Measurements from ENCODE around the gene SYNPO. TPM values are rescaled to one million over a fixed set of nuclear protein-coding genes. Genes with fewer than 3 reads are reported as not detected.

Gene SYNPO
- total RNA-seq, 1 donor from 2014 or later: 179 TPM

DNA sequence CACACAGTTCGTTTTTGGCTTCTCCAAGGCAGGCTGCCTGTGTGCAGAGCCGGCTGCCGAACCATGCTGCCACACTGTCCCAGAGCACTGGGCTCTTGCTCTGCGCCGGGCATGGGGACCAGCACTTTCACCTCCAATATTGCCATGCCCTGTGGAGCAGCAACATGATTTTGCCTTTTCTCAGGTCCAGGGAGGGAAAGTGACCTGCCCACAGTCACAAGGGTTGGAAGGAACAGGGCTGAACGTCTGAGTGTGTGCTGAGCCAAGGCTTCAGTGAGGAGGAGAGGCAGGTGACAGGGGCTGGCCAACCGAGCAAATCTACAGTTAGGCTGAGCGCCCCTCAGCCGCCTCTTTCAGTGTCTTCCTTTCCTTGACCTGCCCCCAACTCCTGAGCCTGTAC, 34.0 kb upstream of the SYNPO start:
- ATAC-seq (no peak), DNase-seq (ENCODE audit: low spot score) (no peak)
- intact Hi-C loops (cut with DNase I): no loop called here

DNA sequence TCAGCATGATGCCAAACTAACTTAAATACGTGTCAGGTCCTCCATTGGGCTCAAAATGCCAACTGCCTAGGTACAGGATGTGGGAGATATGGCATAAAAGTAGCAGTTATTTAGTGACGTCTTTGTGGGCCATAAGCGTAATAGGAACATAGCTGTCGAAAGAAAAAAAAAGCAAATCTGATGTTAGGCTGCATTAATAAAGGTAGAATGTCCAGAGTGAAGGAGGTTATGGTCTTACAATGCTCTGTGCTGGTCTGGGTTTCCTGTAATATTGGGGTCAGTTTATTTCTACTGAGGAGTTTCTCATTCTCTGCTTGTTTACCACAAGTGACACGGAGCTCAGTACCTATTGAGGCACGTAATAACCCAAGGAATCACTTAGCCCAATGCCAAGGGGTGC, 33.4 kb upstream of the SYNPO start:
- ATAC-seq (no peak), DNase-seq (ENCODE audit: low spot score) (no peak)
- intact Hi-C loops (cut with DNase I): no loop called here

- intact Hi-C loops (cut with DNase I): no loop called here
- DNase-seq (ENCODE audit: low spot score): no peak
- ATAC-seq: no peak
Observed at GRCh38 chr5:150607991-150608390, 32.5 kb upstream of the SYNPO start.

- intact Hi-C loops (cut with DNase I): no loop called here
- ATAC-seq (no peak), DNase-seq (ENCODE audit: low spot score) (no peak)
Observed at GRCh38 chr5:150608991-150609390, 31.5 kb upstream of the SYNPO start.

DNA sequence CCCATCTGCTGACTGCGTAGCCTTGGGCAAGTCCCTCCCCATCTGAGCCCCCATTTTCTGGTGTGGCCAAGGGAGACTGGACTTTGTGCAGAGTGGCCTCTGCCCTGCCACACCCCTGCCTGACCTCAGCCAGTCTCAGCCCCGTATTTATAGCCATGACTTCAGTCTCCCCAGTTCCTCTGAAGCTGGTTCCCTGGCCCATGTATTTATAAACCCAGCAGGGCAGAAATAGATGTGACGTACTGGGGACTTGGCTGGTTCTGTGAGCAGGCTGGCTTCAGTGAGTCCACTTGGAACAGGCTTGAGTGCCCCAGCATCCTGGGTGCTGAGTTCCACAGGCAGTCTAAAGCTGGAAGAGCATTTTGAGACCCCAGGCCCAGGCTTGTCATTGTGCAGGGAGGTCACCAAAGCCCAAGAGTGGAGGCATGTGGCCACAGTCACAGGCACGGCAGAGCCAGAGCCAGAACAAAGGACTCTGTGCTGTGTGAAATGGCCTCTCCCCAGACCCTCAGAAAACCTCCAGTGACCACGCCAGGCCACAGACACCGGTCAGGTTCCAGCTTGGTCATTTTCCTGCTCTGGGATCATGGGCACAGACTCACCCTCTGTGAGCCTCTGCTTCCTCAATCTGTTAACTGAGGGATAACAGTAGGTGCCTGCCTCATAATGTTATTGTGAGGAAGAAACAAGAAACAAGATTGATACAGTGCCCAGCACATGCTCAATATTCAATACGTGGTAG, 30.4 kb upstream of the SYNPO start:
- DNase-seq (ENCODE audit: low spot score) (no peak), ATAC-seq (peak; percentile 59)
- intact Hi-C loops (cut with DNase I): no loop called here

DNA sequence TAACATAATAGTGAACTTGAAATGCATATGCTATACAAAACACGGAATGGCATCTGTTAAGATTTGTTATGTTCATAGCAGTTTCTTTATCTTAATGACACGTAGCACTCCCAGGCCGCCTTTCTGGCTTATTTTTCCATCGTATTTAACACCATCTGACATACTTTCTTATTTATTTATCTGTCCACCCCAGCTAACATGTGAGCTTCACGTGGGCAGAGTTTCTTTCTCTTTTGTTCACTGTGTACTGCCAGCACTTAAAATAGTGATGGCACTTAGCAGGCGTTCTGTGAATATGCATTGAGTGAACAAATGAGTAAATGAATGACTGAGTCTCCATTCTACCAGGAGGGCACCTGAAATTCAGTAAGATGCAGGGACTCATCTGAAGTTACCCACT, 29.4 kb upstream of the SYNPO start:
- DNase-seq (ENCODE audit: low spot score) (no peak), ATAC-seq (no peak)
- intact Hi-C loops (cut with DNase I): no loop called here

DNA sequence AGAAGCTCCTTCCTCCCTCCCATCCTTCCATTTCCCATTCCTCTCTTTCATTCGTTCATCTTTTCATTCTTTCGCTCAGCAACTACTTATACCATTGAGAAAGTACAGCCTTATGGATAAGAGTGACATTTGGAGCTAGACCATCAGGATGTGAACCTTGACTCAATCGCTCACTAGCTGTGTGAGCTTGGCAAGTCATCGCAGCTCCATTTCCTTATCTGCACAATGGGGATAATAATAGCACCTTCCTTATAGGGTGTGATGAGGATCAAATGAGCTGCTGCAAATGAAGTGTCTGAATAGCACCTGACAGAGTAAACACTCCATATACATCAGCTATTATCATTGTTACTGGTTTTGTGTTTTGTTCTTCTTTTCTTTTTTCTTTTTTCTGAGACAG, 28.1 kb upstream of the SYNPO start:
- DNase-seq (ENCODE audit: low spot score) (no peak), ATAC-seq (no peak)
- intact Hi-C loops (cut with DNase I): no loop called here

GRCh38 chr5:150612905-150613670, 27.4 kb upstream of the SYNPO start:
- ATAC-seq: no peak
- no peak for DNase-seq (ENCODE audit: low spot score)
- intact Hi-C loops (cut with DNase I): no loop called here

DNA sequence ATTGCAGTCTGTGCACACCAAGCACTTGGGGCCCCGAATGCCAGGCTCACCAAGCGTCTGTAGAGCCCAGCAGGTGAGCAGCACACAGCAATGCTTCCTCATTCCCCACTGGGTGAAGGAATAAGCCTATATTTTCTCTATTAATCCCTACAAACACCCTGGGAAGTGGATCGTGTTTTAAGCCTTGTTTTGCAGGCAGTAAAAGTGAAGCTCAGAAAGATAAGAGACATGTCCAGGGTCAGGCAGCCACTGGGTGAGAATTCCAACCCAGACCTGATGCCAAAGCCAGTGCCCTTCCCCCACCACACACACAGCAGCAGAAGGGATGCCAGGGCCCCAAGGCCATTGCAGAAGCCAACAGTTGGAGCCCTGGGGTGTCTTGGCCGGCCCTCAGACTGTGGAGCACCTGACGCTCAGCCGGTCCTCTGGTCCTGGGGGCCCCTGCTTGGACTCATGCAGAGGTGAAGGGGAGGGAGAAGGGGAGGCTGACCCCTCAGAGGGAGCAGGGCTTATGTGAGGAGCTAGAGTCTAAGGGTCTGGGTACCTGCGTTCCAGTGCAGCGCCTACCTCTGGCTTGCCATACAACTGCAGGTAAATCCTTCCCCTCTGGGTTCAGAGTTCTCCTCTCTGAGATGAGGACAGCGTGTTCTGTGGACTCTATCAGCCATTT, 26.3 kb upstream of the SYNPO start:
- DNase-seq (ENCODE audit: low spot score): no peak
- ATAC-seq: no peak
- intact Hi-C loops (cut with DNase I): no loop called here

GRCh38 chr5:150614661-150615060, 25.8 kb upstream of the SYNPO start:
- intact Hi-C loops (cut with DNase I): no loop called here
- no peak for ATAC-seq

DNA sequence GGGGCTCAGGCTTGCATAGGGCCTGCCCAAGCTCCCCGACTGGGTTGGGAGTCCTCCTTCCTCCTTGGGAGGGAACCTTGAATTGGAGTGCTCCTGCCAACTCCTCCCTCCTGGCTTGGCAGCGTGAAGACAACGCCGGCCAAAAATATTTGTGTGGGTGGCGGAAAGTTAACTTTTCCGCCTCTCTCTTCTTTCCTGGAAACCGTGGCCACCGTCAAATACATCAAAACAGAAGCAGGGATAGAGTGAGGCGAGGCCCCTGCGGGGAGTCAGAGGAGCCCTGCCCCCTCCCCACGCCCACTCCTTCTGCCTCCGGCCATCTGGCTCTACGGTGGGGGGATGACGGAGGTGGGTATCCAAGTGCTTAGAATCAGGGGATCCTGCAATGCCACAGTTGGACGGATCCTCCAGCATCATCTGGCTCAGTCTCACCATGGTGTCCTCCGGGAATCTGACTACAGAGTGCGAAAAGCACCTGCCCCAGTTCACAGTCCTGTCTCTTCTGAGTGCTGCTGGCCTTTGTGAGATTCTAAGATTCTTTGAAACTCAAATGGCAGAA, 25.2 kb upstream of the SYNPO start:
- DNase-seq (ENCODE audit: low spot score) (no peak), ATAC-seq (peak; percentile 61)
- intact Hi-C loops (cut with DNase I): no loop called here

More at GRCh38 chr5:150614661-150615060, 25.8 kb upstream of the SYNPO start:
- DNase-seq (ENCODE audit: low spot score): no peak

GRCh38 chr5:150616024-150616470, 24.4 kb upstream of the SYNPO start:
- intact Hi-C loops (cut with DNase I): no loop called here
- peak; percentile 79 for DNase-seq (ENCODE audit: low spot score)

GRCh38 chr5:150616506-150616905, 24.0 kb upstream of the SYNPO start:
- ATAC-seq: no peak

More at GRCh38 chr5:150616024-150616470, 24.4 kb upstream of the SYNPO start:
- peak; percentile 54 for ATAC-seq

DNA sequence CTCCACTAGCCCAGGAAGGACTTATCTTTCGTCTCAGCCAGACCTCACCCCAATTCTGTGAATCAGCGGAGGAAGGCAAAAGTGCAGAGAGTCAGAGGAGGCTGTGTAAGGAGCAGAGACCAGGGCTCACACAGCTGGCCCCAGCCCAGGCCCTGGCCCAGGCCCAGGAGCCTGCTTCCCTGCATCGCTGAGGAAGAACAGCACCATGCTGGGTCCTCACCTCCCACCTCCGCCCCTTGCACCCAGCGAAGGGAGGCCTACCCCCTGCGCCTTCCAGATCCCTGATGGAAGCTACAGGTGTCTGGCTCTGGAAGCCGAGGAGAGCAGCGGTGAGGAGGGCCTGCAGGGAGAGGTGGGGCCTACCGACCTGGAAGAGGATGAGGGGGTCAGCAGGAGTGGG, 22.3 kb upstream of the SYNPO start:
- ATAC-seq (no peak), DNase-seq (ENCODE audit: low spot score) (no peak)
- intact Hi-C loops (cut with DNase I): no loop called here

More at GRCh38 chr5:150616506-150616905, 24.0 kb upstream of the SYNPO start:
- DNase-seq (ENCODE audit: low spot score): no peak
- intact Hi-C loops (cut with DNase I): no loop called here

DNA sequence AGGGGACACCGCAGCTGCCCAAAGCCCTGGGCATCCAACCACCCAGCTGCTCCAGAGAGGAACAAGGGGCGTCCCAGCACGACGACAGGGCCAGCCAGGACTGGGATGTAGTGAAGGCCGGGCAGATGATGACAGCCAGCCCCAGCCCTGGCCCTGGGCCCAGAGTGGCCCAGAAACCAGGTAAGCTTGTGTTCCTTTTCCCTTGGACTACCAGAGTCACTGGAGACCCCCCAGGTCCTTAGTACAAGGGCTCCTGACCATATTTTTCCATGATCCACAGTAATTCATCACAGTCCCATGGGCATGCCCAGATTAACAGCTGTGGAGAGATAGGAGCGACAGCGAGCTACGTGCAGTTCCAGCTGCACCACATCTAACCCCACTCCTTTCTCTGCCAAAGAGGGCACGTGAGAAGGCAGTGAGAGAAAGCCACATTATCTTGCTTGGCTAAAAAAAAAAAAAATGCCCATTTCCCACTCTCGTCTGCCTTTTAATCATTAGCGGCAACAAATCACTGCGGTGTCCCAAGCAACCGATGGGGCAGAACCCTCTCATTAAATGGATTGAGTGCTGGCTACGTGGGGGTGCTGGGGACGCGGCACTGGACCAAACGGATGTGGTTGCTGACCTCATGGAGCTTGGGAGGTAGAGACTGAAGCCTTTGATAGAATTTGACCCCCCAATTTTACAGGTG, 21.7 kb upstream of the SYNPO start:
- no peak for DNase-seq (ENCODE audit: low spot score)
- ATAC-seq: peak; percentile 36
- intact Hi-C loops (cut with DNase I): no loop called here

DNA sequence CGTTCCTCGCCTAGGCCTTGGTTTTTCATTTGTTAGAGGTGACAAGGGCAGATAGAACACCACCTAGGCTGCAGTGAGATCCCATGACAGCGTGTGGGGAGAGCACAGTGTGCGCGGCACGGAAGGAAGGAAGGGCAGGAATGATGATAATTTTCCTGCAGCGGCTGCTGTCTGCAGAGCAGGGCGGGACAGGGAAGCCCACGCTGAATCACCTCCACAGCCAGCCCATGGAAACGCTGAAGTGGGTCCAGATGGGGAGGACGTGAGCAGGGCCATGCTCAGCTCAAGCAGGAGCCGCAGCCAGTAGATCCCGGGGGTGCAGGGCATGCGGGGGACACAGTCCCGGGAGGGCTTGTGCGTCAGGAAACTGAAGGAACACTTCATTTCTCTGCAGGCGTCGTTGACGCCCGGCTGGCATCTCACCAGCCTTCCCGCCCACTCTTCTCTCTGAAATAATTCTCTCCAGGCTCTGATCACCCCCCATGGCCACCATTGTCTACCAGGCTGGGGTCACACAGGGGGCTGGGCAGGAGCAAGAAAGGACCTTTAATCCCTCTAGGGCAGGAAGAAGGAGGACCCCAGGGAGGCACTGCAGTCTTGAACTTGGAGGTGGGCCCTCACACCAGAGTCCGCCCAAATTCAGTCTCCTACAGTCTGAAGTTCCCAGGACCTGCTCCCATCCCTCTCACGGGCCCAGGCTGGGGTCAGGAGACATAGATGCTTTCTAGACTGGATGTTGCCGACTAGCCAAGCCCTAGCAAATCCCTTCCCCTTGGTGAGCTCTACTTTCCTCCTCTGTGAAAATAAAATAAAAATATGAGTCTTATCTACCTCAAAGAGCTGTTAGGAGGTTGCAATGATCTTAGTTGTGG, 20.9 kb upstream of the SYNPO start:
- no peak for DNase-seq (ENCODE audit: low spot score)
- intact Hi-C loops (cut with DNase I): no loop called here
- peak; percentile 46 for ATAC-seq

- DNase-seq (ENCODE audit: low spot score) (no peak), ATAC-seq (no peak)
- intact Hi-C loops (cut with DNase I): no loop called here
Observed at GRCh38 chr5:150621301-150621700, 19.2 kb upstream of the SYNPO start.

GRCh38 chr5:150622157-150622556, 18.3 kb upstream of the SYNPO start:
- ATAC-seq: no peak
- DNase-seq (ENCODE audit: low spot score): no peak
- intact Hi-C loops (cut with DNase I): no loop called here
